T follicular helper cell (primary cell): ENCODE data around the gene WASHC2A.
"Not testable (repeated sequence)": the region's sequence is repeated elsewhere in the genome, so short reads cannot be mapped to it uniquely, and the experiment has no call there.

Experiments used
- DNase-seq: peaks from one replicate; pipeline ENCODE4 v3.0.0-alpha.2; 2020; ENCODE audit warnings: low read depth

Gene WASHC2A

DNA sequence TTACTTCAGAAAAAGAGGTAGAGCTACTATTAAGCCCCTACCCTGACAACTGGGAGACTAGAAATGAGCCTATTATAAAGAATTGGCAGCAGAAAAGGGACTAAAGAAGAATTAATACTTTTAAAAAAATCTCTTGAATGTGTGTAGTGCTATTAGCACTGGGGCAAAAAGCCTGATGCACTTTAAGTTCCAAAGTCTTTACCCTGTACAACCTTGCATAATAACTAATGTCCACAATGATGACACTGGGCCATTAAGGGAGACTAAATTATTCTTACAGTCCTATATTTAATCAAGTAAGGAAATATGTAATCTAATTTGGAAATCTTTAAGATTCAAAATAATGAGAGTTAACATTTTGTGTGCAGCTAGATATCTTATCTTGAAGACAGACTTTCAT lies 90.1 kb downstream of the WASHC2A start:
- not testable (repeated sequence) for DNase-seq

DNA sequence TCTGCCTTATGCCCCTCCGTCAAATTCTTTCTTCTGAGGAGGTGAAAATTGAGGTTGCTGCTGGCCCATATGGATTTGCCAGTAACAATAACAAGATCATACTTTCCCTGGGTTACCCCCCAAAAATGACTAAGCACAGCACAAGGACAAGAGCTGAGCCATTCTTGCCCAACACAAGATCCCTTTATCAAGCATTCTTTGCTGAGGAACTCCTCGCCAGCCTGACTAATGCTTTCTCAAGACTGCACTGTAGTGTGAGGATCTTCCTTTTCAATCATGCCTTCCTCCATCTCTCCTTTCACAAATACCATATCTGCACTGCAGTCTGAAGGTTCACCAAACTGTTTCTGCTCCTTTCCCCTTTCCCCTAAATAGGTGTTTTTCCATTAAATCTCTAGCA lies 92.1 kb downstream of the WASHC2A start:
- DNase-seq = not testable (repeated sequence)

GRCh38 chr10:50165038-50165437 lies 97.3 kb downstream of the WASHC2A start:
- not testable (repeated sequence) for DNase-seq

GRCh38 chr10:50167833-50168232 lies 100.1 kb downstream of the WASHC2A start:
- DNase-seq = not testable (repeated sequence)

- DNase-seq = not testable (repeated sequence)
Observed at GRCh38 chr10:50169506-50169905, 101.8 kb downstream of the WASHC2A start.

DNA sequence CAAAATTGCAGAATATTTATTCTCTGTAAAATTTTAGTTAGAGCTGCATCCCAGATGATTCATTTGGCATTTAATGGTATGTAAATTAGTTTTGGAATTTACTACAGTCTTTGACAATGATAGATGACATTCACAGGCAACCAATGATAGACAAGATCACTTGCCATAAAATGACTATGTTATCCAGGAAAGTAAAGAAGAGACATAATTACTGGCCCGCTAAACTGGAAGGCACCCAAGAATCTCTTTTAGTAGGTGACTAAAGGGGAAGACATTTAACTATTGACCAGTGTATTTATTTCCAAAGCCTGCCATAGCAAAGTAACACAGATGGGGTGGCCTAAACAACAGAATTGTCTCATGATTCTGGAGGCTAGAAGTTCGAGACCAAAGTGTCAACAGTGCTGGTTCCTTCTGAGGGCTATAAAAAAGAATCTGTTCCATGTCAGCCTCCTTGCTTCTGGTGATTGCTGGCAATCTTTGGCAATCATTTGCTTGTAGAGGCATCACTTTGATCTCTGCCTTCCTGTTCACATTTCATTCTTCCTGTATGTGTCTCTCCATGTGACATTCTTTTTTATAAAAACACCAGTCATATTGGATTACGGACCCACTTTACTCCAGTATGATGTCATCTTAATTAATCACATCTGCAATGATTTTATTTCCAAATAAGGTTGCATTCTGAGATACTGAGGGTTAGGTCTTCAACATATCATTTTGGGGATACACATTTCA lies 107.2 kb downstream of the WASHC2A start:
- DNase-seq = not testable (repeated sequence)
